Retinal pigment epithelial cell (primary cell): Measurements from ENCODE around the gene LIPC.

Source experiments
- DNase-seq: peaks from one replicate; pipeline ENCODE4 v3.0.0-alpha.2; 2010; ENCODE audit warnings: low read depth
- H3K4me3 ChIP-seq: 2 replicates; pipeline ENCODE4 v1.5.1; 2011; ENCODE audit warnings: mild to moderate bottlenecking, low read length, control low read depth, moderate library complexity
- TF ChIP-seq, protein P1 (sequence below): conservative IDR thresholded peaks from 2 replicates; pipeline ENCODE4 v1.5.1; 2011; ENCODE audit warnings: low read depth, low read length, control low read depth, inconsistent platforms

Gene LIPC

DNA sequence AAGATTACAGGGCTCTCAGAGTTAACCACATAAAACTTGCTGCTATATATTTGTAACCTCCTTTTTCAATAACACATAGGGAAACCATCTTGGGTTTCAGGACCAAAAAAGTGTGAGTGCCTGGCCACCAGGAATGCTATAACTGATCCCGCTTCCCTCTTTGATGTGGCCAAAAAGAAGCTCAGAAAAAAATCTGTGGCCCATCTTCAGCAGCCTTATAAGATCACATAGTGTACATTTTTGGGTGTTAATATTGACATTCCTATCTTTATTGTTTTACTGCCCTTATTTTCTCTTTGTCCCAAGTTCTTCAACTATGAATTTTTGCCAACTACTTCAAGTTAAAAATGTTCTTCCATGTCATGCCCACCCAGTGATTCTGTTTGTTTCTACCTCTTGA lies 102.8 kb downstream of the LIPC start:
- H3K4me3 ChIP-seq = no peak overlapping the region
- TF ChIP-seq, protein P1, sequence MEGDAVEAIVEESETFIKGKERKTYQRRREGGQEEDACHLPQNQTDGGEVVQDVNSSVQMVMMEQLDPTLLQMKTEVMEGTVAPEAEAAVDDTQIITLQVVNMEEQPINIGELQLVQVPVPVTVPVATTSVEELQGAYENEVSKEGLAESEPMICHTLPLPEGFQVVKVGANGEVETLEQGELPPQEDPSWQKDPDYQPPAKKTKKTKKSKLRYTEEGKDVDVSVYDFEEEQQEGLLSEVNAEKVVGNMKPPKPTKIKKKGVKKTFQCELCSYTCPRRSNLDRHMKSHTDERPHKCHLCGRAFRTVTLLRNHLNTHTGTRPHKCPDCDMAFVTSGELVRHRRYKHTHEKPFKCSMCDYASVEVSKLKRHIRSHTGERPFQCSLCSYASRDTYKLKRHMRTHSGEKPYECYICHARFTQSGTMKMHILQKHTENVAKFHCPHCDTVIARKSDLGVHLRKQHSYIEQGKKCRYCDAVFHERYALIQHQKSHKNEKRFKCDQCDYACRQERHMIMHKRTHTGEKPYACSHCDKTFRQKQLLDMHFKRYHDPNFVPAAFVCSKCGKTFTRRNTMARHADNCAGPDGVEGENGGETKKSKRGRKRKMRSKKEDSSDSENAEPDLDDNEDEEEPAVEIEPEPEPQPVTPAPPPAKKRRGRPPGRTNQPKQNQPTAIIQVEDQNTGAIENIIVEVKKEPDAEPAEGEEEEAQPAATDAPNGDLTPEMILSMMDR = no peak
- DNase-seq = no peak

DNA sequence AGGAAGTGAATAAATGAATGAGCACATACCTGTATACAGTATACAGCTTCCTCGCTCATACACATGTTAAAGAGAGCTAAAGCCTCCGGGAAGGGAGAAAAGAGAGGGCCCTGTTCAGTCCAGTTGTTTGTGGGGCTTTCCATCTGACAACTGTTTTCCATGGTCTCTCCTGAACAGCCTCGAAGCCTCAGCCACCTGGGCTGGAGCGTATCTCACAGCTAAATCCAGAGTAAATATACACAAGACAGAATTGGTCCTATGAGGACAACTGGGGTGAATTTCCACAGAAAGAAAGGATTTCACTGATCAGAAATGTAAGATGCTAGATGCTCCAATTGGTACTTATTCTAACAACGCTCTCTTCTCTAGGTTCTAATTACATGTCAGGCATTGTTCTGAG lies 103.5 kb downstream of the LIPC start:
- TF ChIP-seq, protein P1 = no peak
- no peak for DNase-seq
- no peak overlapping the region for H3K4me3 ChIP-seq

DNA sequence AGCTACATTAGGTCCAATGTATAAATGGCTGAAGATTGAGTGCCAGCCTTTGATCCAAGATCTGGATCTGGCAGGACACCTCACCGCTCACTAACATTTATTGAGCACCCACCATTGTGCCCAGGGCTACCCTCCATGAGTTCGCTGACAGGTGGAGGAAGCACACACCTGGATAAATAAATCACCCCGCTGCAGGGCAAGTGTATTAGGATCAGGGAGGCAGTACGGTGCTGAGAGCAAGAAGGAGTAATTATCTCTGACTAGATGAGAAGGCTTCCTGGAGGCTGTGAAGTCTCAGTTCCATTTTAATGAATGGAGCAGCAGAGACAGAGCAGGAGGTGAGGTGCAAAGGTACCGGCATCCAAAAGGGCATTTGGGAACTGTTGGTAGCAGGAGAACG lies 104.1 kb downstream of the LIPC start:
- DNase-seq = no peak
- H3K4me3 ChIP-seq = no peak overlapping the region
- TF ChIP-seq, protein P1 = no peak

DNA sequence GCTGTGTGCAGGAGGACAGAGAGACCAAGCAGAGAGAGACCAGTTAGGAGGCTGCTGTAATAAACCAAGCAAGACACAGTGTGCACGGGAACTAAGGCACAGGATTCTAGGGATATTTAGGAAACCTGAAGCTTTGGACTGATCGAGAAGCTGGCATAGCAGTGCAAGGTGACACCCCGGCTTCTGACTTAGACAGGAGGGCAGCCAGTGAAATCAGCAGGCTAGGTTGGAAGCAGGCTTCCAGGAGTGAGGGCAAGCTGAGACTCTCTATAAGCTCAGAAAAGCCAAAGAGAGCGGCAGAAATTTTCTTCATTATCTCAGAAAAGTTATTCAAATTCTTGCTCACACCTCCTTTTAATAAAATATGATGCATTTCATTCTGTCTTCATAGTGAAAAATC lies 104.6 kb downstream of the LIPC start:
- TF ChIP-seq, protein P1 = no peak
- DNase-seq = no peak
- no peak overlapping the region for H3K4me3 ChIP-seq

DNA sequence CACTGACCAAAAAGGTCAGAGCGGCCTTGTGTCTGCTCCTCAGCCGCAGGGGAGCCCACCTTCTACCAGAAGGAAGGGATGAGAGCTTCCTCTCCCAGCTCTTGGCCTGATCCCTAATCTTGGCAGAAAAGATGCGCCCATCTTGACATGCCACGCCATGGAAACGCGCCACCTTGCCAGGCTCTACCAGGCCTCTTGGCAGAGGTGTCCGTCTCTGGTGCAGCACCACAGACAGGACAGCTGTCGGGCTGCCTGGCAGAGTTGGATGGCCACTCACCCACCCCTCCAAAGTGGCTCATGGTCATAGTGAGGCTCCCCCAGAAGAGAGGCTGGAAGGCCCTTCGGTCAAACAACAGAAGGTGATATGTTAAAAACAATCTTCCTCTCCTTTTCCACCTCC lies 105.2 kb downstream of the LIPC start:
- DNase-seq = no peak
- TF ChIP-seq, protein P1 = no peak
- H3K4me3 ChIP-seq = no peak overlapping the region

DNA sequence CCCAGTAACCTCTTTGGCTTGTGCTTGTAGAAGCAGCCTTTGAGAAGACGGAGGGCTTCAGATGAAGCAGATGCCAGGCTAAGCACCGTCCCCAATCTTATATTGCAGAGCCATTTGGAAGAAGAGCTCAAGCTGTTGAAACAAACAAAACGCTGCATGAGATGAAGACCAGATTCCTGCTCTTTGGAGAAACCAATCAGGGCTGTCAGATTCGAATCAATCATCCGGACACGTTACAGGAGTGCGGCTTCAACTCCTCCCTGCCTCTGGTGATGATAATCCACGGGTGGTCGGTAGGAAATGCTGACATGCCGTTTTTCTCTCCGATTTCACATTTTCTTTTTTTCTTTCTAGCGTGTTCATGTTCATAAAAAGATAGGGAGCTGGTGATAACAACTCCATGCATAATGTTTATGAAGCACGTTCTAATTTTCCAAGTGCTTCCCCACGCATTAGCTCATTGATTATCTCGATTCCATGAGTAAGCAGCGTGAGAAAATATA lies 106.5 kb downstream of the LIPC start:
- TF ChIP-seq, protein P1 = no peak
- no peak for DNase-seq
- no peak overlapping the region for H3K4me3 ChIP-seq

DNA sequence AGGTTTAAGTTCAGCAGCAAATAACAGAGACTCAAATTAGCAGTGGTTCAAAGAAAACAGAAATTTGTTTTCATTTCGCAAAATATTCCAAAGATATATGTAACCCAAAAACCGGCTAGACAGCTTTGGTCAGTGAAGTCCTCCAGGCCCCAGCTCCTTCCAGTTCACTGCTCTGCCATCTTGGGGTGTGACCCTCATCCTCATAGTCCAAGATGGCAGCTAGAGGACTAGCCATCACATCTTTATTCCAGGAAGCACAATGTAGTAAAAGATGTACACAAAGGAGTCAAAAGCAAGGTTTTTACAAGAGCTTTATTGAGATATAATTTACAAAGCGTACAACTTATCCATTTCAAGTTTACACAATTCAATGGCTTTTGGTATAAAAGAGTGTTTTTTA lies 107.1 kb downstream of the LIPC start:
- H3K4me3 ChIP-seq = no peak overlapping the region
- TF ChIP-seq, protein P1 = no peak

More for the DNA sequence above, 107.1 kb downstream of the LIPC start:
- no peak for DNase-seq
